ENCODE measurements around the gene GATA3.
A peak's percentile ranks its signal among the peaks of the same experiment; 100 is the strongest.

The GATA3 gene

GRCh38 chr10:8052341-8052955, 2.0 kb upstream of the GATA3 start:
- no peak for DNase-seq

DNA sequence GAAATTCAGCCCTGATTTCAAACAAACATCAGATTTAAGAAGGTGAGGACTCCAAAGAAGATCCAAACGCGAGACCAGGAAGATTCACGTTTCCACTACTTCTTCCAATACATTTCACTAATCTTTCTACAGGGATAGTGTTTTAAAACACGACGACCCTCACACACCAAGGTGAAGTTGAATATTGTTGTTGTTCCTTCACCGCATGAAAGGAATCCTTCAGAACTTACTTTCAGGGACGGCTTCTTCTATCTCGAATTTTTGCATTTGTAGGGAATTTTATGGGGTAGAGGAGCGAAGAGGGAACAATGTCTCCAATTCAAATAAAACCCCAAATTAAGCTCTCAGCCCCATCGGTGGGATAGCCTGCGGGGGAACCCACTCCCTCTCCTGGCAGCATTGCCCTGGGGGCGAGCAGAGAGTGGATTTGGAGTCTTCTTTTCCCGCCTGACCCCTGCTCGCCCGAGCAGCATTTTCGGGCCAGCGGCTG, 1.5 kb upstream of the GATA3 start:
- no peak for DNase-seq

DNA sequence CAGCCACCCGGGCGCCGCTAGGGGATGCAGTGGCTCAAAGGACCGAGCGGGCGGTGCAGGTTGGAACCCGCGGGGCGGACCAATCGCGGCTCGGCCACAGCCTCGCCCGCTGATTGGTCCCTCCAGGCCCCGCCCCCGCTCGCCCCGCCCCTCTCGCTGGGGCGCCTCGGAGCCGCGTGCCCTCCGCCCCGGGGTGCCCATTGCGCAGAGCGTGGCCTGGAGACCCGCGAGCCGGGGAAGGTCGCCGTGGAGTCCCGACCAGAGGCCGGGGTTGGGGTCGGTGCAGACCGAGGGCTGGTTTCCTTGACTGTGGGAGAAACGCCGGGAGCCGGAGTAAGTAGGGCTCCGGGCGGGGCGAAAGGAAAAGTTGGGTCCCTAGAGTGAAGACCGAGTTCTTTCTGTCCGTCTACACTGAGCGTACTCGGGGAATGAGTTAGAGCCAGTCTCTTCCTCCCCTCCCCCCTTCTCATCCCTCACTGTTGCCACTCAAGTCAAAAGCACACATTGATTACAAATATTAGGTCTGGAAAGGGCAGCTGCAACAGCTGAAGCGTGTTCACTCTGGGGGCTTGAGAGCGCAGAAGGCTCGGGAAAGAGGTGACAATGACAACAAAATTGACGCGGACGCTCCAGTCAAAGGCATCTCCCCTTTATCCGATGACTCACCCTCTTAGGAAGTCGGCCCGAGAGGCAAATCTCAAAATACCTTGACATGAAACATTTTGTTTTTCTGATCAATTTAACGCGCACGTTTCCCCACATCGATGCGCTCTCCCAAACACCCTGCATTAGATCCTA, 843 bp upstream of the GATA3 start:
- DNase-seq: peak; percentile 83

DNA sequence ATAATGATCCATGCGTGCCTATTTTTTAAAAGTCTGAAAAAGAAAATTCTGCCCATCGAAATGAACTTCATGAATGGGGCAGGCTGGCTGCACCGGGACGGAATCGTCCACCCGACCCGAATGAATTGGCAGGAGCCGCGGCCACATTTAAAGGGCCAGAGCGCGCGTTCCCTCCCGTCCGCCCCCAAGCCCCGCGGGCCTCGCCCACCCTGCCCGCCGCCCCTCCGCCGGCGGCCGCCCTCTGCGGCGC, 319 bp upstream of the GATA3 start:
- no peak for DNase-seq

- DNase-seq: no peak
Measured at GRCh38 chr10:8055420-8056349, 1.2 kb downstream of the GATA3 start.

DNA sequence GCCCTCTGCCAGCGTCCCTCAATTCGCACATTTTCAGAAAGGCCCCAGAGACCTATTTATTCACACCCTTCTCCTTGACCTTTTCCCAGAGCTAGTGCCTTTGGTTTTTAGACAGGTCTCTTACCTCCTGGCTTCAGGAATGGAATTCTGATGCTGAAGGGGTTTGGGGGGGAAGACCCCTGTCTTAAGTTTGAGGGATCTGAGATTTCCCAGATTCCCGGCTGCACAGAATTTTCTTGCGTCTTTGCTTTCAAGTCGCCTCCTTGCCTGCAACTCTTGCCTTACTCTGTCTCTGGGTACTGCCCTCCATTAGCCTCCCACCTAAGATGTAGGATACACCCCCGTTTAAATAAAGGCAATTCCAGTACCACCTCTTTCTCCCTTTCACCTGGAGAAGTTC, 1.9 kb downstream of the GATA3 start:
- DNase-seq: no peak

DNA sequence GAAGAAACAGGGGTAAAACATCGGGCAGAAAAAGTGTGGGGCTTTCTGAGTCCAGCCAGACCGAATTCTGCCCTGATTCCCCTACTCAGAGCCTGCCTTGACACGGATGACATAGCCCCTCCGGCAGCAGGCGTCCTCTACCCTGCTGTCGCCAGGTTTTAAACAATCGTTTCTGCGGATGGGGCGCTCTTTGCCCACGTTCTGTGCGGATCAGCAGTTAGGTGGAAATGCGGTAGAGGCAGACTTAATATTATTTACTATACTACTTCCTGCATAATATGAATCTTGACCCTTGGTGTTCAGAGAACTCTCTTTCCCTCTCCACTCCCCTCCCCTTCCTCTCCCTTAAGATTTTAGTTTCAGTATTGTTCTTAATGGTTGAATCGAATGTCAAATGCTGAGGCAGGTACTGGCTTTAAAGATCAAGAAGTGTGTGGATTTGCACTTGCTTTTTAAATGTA, 2.4 kb downstream of the GATA3 start:
- no peak for DNase-seq

- DNase-seq: no peak
Measured at GRCh38 chr10:8057636-8058273, 3.3 kb downstream of the GATA3 start.

GRCh38 chr10:8058274-8059111, 4.0 kb downstream of the GATA3 start:
- no peak for DNase-seq

DNA sequence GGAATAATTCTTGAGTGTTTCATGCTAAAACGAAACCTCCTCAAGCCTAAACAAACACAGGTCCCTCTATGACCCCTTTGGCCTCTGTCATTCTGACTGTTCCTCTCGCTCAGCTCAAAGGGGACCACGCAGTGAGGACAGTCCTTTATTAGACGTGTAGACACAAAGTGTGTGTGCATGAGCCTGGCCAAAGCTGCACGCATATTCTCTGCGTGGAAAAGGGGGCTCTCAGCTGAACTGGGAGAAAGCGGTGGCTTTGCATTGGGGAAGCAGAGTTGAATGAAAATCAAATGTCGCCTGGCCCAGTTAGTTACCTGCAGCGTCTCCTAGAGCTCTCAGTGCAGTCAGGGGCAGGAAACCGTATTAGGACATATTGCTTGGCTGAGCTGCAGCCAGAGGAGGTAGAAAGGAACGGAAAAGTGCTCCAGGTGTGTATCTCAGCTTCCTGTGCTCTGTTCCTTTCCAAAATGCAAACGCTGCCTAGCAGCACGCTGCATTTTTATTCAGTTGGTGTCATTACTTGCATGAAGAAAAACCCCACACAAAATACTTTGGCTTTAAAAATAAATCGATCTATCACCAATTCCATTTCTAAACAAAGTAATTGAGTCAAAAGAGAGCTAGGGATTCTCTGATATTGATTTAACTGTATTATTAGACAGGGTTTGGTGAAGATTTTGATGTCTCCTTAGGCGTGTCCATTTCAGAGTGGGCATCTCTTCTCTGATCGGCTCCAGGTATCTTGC, 4.9 kb downstream of the GATA3 start:
- DNase-seq: no peak

- no peak for DNase-seq
Measured at GRCh38 chr10:8060010-8060703, 5.7 kb downstream of the GATA3 start.

DNA sequence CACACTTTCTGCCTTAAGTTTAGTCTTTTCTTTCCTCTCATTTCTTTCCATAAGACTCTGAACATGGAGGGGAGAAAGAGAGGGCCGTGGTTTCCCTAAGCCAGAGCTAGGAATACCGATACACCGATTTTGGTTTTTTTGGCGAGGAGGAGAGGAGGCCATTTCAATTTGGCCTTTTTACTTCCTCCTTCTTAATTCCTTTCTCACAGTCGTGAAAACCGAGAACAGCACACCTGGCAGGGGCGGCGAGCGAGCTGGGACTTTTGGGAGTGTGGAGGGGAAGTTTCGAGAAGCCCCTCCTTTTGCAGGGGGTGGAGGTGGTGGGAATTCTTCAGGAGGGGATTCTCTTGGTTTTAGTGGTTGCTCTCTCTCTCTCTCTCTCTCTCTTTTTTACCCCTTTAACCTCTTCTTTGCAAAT, 6.2 kb downstream of the GATA3 start:
- no peak for DNase-seq

GRCh38 chr10:8061274-8062211, 7.1 kb downstream of the GATA3 start:
- DNase-seq: no peak

DNA sequence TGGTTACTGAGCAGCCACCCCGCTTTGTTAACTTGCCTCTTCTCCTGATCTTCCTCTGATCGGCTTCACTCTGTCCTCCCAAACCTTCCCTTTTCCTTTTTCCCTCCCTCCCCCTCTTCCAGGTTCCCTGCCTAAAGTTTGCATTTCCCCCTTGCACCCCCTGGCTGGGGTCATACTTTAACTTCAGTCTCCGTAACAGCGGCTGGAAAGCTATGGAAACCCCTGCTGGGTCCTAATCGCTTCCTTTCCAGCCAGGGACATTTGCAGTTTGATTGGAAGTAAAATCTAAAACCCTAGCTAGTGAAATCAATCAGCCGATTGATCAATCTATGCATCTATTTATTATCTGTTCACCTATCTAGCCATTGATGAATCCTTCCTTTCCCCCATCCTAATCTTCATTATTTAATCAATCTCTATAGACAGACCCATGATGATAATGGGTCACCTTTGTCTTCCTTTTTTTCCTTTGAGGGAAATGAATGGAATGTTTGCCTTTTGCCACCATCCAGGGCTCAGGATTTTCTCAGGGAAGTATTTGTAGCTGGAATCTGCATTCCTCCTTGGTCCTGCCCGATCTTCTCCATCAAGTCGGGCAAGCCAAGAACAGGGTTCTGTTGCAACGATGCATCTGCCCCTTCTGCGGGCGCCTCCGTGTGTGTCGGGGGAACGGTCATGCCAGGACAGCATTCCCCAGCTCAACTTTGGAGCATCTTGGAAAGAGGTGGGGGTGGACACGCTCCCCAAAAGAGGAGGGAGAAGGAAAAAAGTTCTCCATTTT, 8.8 kb downstream of the GATA3 start:
- no peak for DNase-seq

- DNase-seq: no peak
Measured at GRCh38 chr10:8063935-8064334, 9.4 kb downstream of the GATA3 start.

DNA sequence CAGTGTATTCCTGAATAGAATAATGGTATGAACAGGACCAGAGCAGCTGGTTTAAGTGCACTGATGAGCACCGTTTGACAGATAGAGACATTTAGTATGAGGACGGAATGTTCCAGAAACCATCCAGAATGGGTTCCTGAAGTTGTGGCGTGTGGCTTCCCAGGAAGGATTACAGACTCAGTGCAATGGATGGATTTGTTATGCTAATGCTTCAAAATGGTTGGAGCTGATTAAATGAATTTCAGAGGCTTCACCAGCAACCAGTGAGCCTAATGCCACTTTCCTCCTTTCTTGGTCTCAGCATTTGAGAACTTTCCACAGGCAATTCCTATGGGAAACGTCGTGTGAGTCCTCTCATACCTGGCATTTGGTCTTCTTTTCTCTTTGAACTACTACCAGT, 9.9 kb downstream of the GATA3 start:
- no peak for DNase-seq

GRCh38 chr10:8065651-8066050, 11.2 kb downstream of the GATA3 start:
- DNase-seq: no peak

GRCh38 chr10:8066124-8066523, 11.6 kb downstream of the GATA3 start:
- DNase-seq: no peak

DNA sequence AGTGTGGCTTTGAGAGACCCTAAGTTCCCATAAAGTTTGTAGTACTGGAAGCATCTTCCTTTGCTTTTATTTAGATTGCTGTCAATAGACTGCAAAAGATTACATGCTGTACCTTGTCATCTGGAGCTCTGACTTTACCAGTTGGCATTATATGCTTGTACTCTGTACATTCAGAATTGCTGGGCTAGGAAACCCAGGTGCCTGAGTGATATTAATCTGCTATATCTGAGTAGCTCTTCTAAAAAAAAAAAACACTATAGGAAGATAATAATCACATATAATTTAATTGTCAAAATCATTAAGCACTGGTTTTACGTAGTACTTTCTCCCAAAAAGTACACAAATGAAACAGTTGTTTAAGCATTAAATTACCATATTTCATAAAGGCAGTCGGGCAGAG, 12.3 kb downstream of the GATA3 start:
- DNase-seq: no peak
